NCI-H2029 treated with DMSO at 0.1 percent for 48 hours (cell line): ENCODE data around the gene TRAPPC6A.
A peak's percentile ranks its signal among the peaks of the same experiment; 100 is the strongest.
"Not testable (repeated sequence)": the region's sequence is repeated elsewhere in the genome, so short reads cannot be mapped to it uniquely, and the experiment has no call there.

Source experiments
- DNase-seq: peaks from one replicate; lab custom pipeline; 2025; lab: John Stamatoyannopoulos, UW

Gene TRAPPC6A

GRCh38 chr19:45130888-45131615 lies 47.0 kb downstream of the TRAPPC6A start:
- DNase-seq, result peak; percentile 84

- no peak for DNase-seq
Measured at GRCh38 chr19:45130236-45130635, 47.8 kb downstream of the TRAPPC6A start.

GRCh38 chr19:45128806-45129205 lies 49.2 kb downstream of the TRAPPC6A start:
- no peak for DNase-seq

- no peak for DNase-seq
Measured at GRCh38 chr19:45128146-45128545, 49.9 kb downstream of the TRAPPC6A start.

- no peak for DNase-seq
Measured at GRCh38 chr19:45126654-45127053, 51.4 kb downstream of the TRAPPC6A start.

- peak; percentile 38 for DNase-seq
Measured at GRCh38 chr19:45125975-45126493, 52.0 kb downstream of the TRAPPC6A start.

GRCh38 chr19:45125360-45125759 lies 52.7 kb downstream of the TRAPPC6A start:
- DNase-seq, result no peak

- no peak for DNase-seq
Measured at GRCh38 chr19:45124021-45124420, 54.0 kb downstream of the TRAPPC6A start.

GRCh38 chr19:45123440-45123850 lies 54.6 kb downstream of the TRAPPC6A start:
- DNase-seq, result no peak

GRCh38 chr19:45122832-45123231 lies 55.2 kb downstream of the TRAPPC6A start:
- no peak for DNase-seq

- DNase-seq, result no peak
Measured at GRCh38 chr19:45121827-45122345, 56.2 kb downstream of the TRAPPC6A start.

- DNase-seq, result no peak
Measured at GRCh38 chr19:45119582-45119981, 58.5 kb downstream of the TRAPPC6A start.

- not testable (repeated sequence) for DNase-seq
Measured at GRCh38 chr19:45118591-45119355, 59.3 kb downstream of the TRAPPC6A start.

- DNase-seq, result no peak
Measured at GRCh38 chr19:45118106-45118505, 59.9 kb downstream of the TRAPPC6A start.

GRCh38 chr19:45117671-45118070 lies 60.4 kb downstream of the TRAPPC6A start:
- DNase-seq, result no peak

- peak; percentile 59 for DNase-seq
Measured at GRCh38 chr19:45117167-45117594, 60.9 kb downstream of the TRAPPC6A start.

GRCh38 chr19:45115809-45116615 lies 62.0 kb downstream of the TRAPPC6A start:
- no peak for DNase-seq

- DNase-seq, result no peak
Measured at GRCh38 chr19:45114116-45114515, 63.9 kb downstream of the TRAPPC6A start.

- DNase-seq, result peak; percentile 93
Measured at GRCh38 chr19:45113628-45114027, 64.4 kb downstream of the TRAPPC6A start.
